NCI-H226 (cell line): Measurements from ENCODE around the gene BTBD7.
"Not testable (repeated sequence)": the region's sequence is repeated elsewhere in the genome, so short reads cannot be mapped to it uniquely, and the experiment has no call there.

Experiments used
- DNase-seq: peaks from one replicate; pipeline ENCODE4 v3.0.0-alpha.2; 2015

Gene BTBD7

DNA sequence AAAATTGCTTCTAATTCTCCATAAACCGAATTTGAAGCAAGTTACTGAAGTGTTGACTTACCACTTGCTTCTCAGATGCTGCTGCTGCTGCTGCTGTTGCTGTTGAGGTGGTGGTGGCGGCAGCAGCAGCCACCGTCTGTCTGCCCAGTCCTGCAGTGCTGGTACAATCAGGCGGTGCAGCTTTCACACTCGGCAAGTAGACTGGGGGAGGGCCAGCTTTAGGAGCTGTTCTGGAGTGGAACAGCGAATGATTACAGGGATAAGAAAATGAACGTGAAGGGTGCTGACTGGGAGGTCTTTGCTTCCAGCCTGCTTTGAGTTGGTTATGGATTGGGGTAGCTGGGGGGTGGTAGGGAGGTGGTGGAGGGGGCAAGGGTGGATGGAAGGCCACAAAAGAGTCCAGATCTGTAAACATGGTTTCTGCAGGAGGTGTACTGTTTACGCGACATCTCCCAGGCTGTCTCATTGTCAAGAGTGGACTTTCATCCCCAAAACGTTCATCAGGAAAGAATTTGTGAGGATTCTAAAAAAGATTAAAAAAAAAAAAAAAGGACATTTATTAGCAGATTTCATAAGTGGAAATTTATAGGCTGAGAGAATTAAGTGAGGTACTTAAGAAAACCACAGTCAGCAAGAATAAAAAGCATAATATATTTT, 86.9 kb downstream of the BTBD7 start:
- DNase-seq = no peak

DNA sequence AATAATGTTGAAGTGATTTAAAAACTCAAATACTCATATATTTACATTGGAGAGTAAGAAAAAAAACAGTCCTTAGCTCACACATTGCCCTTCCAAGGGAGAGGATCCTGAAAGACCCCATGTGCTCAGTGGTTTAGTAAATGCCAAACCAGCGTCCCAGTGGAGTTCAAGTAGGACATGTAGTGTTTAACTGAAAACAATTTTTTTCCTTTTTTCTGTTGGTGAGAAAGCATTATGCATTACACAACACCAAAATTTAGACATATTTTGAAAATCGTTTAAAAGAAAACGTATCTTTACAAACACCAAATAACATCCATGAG, 92.2 kb downstream of the BTBD7 start:
- no peak for DNase-seq

DNA sequence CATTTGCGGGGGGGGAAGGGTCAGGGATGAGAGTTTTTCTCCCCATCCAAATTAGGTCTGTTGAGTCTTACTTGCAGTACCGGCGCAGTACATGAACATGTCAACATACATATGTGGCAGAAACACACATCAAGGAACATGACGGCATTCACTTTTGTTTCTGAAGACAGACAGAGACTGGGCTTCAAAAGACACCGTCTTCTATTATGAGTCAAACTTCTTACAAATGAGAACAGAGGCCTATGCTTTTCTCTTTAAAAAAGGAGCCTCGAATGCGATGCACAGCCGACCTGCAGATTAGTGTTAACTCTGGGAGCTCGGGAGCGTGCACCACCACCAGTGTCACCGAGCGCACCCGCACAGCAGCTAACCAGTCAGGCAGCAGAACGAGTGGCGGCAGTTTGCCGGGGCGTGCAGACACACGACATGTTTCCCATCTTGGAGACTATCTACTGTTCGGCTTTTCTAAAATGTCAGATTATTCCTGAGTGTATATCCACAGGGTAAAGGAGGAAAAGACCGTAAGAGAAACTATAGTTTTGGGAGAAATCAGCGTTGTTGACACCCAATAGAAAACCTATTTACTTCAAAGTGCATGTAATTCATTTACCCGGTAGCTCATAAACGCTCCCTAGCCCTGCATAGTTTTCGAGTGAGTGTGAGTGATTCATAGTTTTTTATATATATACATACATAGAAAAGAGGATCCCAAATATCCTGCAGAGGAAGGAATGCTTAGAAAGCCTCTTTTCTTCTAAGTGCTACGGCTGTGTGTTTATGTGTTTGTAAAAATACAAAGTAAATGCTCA, 92.8 kb downstream of the BTBD7 start:
- peak; percentile 34 for DNase-seq

DNA sequence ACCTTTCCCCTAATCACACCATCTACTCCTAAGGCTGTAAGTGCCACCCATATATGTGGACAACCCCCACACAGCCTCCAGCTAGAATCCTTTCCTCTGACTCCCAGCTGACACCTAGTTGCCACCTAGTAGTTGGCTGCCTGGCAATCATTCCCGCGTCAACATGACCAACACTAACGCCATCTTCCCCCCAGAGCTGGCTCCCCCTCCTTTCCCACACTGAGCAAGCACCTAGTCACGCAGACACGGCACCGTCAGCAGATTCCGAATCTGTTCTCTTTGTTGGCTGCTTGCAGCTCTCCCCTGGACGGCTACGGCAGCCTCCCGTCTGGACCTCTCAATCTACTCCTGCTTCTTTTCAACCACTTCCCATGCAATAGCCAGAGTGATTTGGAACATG, 98.0 kb downstream of the BTBD7 start:
- DNase-seq = peak; percentile 51

DNA sequence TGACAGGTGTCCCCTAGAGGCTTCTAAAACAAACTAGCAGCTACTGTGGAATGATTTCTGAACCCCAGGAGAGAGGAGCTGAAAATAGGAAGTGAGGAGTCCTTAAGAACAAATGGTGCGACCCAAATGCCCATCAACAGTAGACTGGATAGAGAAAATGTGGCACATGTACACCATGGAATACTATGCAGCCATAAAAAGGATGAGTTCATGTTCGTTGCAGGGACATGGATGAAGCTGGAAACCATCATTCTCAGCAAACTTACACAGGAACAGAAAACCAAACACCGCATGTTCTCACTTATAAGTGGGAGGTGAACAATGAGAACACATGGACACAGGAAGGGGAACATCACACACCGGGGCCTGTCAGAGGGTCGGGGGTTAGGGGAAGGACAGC, 99.8 kb downstream of the BTBD7 start:
- DNase-seq = not testable (repeated sequence)

DNA sequence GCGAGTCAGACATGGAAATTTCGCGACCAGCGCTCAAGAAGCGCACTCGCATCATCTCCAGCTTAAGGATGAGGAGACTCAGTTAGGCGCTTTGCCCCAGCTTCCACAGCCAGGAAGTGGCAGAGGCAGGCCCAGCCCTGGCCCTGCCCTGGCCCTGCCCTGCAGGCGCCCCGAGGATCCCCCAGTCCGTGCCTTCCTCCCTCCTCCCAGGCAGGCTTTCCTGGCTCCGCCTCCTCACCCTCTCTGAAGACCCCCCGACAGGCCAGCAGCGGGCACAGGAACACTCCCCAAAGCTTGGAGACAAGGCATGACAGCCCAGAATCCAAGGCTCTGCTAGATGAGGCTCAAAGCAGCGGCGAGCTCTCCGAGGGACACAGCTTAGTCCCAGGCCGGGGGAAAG, 100.7 kb downstream of the BTBD7 start:
- no peak for DNase-seq

DNA sequence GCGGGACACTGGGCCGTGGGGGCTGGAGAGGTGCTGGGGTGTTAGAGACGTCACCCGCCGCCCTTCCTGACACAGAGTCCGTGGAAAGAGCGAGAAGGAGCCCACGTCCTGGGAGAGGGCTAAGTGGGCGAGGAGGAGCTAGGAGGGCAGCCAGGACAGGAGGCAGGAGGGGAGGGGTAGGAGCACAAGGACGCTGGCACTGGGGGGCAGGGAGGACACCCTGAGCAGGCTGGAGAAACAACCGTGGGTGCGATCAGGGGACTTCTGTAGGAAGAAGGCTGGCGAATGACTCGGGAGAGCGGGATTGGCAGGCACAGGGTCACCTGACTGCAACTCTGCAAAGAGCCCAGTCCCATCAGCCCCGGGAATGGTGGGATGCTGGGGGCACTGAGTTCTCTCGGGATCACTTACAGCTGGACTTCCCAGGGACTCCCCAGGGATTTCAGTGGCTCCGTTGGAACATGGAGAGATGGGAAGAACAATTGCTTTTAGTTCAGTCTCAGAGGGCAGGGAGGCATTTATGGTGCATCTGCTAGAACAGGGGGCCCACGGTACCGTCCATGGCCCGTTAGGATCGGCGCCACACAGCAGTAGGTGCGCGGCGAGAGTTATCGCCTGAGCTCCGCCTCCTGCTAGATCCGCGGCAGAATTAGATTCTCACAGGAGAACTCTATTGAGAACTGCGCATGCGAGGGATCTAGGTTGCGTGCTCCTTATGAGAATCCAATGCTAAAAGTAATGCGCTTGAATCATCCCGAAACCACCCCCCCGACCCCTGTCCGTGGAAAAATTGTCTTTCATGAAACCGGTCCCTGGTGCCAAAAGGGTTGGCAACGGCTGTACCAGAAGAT, 101.5 kb downstream of the BTBD7 start:
- DNase-seq = no peak

DNA sequence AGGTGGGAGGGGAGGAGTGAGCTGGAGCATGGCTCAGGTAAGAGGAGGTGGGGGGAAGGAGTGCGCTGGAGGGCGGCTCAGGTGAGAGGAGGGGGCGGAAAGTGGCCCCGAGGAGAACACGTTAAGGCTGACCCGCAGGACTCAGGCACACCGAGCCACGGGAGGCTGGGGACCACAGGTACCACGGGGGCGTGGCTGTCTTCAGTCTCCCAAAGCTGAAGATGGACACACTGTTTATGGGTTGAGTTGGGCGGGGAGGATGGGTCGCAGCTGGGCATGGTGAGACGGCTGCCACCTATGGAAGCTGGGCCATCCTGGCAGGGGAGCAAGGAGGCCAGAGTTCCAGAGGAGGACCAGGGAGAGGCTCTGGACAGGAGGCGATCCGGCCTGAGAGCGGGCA, 102.3 kb downstream of the BTBD7 start:
- DNase-seq = no peak

DNA sequence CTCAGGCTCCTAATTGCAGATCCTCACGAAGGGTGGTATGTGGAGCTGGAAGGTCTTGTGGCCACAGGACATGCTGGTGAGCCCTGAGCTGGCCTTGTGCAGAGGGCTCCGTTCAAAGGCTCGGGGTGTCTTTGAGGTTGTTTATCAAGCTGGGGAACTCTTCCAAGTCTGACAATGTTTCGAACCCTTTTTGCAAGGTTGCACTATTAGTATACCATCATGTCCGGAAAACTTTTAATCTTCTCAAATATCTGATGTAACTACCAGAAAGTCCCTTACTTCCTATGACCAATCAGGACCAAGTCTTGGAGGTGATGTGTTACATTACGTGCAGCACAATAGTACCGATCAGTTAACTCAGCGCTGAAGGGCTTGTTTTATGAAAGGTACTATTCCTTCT, 104.3 kb downstream of the BTBD7 start:
- DNase-seq = no peak

DNA sequence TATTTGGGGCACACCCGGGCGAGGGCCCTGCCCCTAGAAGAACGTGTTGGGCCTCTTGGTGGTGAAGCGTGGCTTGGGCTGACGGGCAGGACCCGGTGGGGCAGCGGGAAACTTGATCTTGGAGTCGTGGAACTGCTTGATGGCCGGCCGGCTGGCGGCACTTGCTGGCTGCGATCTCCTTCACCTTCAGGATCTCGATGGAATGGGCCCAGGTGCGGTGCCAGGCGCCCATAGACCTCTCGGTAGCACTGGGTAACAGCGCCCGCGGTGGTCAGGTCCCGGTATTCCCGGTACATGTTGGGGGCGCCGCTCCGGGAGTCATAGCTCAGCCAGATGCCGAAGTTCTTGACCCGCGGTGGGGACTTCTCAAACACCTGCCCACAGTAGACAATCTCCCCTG, 109.3 kb downstream of the BTBD7 start:
- no peak for DNase-seq

DNA sequence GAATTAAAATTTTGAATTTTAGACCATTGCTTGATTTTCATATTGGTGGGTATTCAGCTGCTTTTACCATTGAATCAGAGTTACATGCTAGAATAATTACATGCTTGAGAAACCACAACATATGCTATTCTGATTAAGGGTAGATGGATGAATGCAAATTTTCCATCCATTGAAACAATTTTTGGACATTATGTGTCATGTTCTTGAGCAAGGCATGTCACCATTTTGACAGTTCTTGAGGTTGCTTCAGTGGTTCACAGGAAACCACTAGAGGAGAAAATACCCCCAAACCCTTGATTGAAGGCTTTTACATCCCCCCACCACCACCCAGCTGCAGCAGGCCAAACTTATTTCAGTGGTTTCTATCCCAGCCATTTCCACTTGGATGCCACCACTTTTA, 112.3 kb downstream of the BTBD7 start:
- DNase-seq = no peak

DNA sequence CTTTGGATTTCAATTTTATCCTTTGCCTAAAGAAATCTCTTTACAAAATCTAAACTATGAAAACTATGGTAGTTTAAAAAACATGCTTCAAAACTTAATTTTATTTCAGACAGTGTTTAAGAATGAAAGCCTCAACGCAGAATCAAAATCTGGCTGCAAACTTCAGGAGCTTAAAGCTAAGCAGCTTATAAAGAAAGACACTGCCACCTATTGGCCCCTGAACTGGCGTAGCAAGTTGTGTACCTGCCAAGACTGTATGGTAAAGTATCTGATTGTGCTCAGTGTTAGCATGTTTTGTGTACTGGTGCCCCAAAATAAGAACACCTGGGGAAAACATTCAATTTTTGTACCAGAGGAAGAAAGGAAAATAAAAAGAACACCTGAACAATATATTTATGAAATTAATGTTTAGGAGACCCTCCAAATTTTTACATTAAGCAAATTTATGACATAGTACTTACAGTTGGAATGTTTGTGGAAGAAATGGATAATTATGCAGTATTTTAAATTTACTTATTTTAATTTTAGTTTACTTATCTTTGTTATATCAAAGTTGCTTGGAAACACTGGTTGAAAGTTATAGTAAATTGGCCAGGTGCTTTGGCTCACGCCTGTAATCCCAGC, 113.6 kb downstream of the BTBD7 start:
- DNase-seq = peak; percentile 15

DNA sequence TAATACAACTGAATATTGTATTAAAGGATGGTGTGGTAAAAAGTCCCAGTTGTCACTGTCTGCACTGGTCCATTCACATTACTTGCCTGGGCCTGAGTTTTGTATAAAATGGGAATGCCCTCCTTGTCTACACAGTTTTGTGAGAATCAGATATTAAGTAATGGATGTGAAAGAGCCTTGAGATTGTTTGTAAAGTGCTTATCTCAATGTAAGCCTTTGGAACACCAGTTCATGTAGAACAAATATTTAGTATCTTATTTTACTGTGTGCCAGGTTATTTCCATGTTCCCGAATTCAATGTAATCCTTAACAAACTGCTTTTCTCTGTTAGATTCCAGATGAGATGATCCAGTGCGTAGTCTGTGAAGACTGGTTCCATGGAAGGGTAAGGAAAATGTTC, 118.2 kb downstream of the BTBD7 start:
- no peak for DNase-seq

DNA sequence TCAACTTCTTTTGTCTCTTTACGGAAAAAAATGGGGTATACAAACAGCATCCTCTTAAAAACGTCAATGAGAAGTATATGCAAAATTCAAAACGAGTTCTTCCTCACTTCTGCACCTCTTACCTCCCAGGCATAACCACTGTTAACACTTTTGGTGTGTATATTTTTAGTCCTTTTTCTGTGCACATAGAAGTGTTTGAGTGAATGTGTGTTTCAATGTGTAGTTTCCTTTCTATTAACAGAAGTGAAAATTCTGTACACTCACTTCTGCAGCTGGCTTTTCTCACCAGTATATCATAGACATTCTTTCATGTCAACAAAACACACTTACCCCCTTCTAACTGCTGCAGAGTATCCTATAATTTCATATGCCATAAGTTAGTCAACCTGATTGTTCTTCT, 120.4 kb downstream of the BTBD7 start:
- no peak for DNase-seq

DNA sequence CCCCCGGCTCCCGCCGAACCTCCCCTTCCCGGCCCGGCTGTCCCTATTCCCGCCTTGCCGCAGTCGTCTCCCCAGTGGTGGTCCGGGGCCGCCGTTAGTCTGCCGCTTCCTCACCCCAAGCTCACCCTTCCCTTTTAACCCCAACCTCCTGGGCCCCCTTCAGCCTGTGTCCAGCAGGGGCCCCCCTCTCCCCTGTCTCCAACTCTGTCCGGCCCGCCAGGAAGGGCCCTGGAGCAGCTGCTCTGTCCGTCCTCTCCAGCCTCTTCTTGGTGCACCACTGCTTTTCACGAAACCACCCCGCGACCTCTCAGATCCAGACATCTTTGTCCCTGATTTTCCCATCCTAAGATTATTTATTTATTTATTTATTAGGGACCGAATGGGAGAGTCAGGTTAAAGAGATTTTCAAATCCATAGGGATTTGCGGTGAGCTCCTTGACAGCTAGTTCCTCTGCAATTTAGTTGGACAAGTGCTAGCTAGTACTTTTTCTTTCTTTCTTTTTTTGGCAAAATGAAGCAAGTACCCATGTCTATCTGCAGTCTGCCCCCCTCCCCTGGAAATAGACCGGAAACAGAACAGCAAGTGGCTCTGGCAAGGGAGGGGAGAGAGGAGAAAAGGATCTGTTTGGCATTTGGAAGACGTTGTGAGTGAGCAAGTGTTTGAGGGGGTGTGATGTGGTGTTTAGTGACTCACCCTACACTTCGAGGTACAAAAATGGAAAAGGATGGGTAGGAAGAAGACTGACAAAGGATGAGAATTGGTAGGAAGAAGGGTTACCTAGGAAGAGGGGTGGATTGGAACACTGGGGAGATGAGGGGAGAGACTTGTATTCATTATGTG, 125.1 kb downstream of the BTBD7 start:
- DNase-seq = peak; percentile 32

DNA sequence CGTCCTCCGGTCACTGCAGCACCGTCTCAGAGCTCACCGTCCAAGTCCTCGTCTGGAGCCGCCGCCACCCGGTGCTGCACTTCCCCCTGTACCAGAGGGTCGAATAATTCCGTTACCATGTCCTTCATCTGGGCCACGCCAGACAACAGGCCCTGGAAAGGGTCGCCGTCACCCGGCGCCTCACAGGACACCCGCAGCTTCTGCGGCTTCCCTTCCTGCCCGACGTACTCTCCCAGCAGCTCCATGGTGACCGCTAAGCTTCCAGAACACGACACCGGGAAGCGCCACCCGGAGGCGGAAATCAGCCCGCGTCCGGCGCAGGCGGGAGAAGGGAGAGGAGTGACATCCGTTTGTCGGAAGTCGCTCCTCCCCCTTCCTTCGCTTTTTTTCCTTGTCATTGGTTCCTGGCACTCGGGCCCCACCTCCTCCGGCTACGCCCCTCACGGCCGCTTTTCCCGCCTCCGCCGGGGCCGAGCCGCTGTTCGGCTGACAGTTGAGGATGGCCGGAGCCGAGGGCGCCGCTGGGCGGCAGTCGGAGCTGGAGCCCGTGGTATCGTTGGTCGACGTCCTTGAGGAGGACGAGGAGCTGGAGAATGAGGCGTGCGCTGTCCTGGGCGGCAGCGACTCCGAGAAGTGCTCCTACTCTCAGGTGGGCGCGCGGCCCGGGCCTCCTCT, 125.9 kb downstream of the BTBD7 start, which contains the start of the genes GON7 and UBR7:
Gene GON7 (minus strand): TSS at position 273 of the 675 bp plus-strand sequence. CDS start 28 bp downstream, at position 245.
Gene UBR7 (plus strand): TSS at position 464 of the 675 bp plus-strand sequence. CDS start 36 bp downstream, at position 500.
- DNase-seq = peak; percentile 93

DNA sequence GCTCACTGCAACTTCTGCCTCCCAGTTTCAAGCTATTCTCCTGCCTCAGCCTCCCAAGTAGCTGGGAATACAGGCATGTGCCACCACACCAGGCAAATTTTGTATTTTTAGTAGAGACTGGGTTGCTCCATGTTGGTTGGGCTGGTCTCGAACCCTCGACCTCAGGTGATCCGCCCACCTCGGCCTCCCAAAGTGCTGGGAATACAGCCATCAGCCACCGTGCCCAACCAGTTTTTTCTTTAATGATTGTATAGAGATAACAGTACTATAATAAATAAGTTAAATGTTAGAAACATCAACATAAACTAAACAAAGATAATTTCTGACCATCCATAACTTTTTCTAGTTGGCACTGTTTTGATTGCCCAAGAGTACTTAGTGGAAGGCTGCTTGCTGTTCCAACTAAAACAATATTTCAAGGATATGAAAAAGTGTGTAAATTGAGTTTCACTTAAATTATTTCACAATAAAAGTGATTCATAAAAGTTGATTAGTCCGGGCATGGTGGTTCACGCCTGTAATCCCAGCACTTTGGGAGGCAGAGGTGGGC, 131.6 kb downstream of the BTBD7 start:
- no peak for DNase-seq

DNA sequence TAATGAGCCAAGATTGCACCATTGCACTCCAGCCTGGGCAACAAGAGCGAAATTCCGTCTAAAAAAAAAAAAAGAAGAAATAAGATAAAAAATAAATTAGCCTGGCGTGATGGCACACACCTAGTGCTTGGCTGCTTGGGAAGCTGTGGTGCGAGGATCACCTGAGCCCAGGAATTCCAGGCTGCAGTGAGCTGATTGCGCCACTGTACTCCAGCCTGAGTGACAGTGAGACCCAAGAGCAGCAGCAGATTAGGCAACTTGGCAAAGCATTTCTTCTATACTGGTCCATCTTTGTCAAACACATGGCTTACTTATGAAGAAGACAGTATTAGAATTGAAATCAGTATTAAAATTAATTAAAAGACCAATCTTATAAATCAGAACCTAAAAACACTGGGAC, 132.3 kb downstream of the BTBD7 start:
- DNase-seq = no peak

DNA sequence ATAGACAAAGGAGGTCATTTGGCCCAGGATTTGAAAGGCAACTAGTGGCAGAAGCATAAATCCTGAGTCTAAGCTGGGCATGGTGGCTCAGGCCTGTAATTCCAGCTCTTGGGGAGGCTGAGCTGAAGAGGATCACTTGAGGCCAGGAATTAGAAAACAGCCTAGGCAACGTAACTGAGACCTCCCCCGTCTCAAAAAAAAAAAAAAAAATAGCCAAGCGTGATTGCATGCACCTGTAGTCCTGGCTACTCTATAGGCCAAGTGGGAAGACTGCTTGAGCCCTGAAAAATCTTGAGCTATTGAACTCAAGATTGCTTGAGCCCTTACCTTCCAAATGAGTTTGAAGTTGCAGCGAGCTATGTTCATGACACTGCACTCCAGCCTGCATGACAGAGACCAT, 133.8 kb downstream of the BTBD7 start:
- no peak for DNase-seq

DNA sequence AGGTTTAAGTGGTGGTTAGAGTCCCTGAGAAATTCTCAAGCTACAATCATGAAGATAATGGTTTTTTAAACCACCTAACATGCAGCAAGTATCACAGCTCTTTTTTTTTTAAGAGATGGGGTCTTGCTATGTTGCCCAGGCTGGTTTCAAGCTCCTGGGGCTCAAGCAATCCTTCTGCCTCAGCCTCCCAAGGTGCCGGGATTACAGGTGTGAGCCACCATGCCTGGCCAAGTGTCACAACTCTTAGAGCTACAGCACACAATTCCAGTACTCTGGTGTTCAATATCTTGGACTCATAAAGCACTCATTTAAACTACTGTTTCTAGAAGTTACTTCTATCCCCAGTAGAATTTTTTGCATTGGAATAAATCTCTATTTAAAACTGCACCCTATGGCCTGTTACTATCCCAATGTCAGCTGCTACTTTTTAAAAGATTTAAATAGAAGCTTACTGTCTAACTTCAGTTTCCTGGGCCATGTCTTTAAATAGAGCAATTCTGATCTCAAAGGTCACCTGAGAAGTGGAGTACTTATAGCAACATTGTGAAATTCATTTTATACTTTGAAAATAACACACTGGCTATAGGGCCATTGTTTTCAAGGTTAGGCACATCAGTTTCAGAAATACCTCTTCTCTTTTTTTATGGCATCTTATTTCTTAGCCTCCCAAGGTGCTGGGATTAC, 137.4 kb downstream of the BTBD7 start:
- no peak for DNase-seq
